ACC112 (cell line): ENCODE results near the gene THRB.

Experiments used
- H2AFZ ChIP-seq: fragments of 200-600 bp; sonication (generic); one replicate; pipeline ENCODE4 v1.6.0; 2017; ENCODE audit warnings: antibody characterized with exemption, low read length; ENCODE audit not compliant: unreplicated experiment
- H3K27ac ChIP-seq: fragments of 200-600 bp; sonication (generic); 2 replicates; pipeline ENCODE4 v1.5.1; 2014; ENCODE audit warnings: low read depth, mild to moderate bottlenecking, antibody characterized with exemption, low read length, moderate library complexity
- H3K27me3 ChIP-seq: fragments of 200-600 bp; sonication (generic); 2 replicates; pipeline ENCODE4 v1.6.1; 2014; ENCODE audit warnings: mild to moderate bottlenecking, antibody characterized with exemption, low read length, moderate library complexity, mixed read lengths; ENCODE audit not compliant: insufficient read depth
- H3K36me3 ChIP-seq: fragments of 200-600 bp; sonication (generic); 2 replicates; pipeline ENCODE4 v1.6.1; 2016; ENCODE audit warnings: mild to moderate bottlenecking, antibody characterized with exemption, low read length, moderate library complexity, mixed read lengths; ENCODE audit not compliant: insufficient read depth
- H3K4me1 ChIP-seq: fragments of 200-600 bp; sonication (generic); one replicate; pipeline ENCODE4 v1.6.1; 2016; ENCODE audit warnings: low read length, mixed read lengths; ENCODE audit not compliant: insufficient read depth, unreplicated experiment, control insufficient read depth
- H3K4me3 ChIP-seq: fragments of 200-600 bp; sonication (generic); 2 replicates; pipeline ENCODE4 v1.5.1; 2014; ENCODE audit warnings: mild to moderate bottlenecking, low read depth, low read length
- H3K79me2 ChIP-seq: fragments of 200-600 bp; sonication (generic); one replicate; pipeline ENCODE4 v1.6.0; 2016; ENCODE audit warnings: low read length; ENCODE audit not compliant: control insufficient read depth, unreplicated experiment, insufficient read depth

THRB gene

GRCh38 chr3:24226397-24226796 is 268.3 kb downstream of the THRB start:
- Histone ChIP-seq H3K27ac (no peak overlapping the region), H3K79me2 (no peaks in the 10 kb centered on the region), H3K4me1 (peaks cover 16% of the 10 kb centered on the region), H3K27me3 (no peaks in the 10 kb centered on the region), H2AFZ (no peak overlapping the region), H3K36me3 (no peaks in the 10 kb centered on the region), H3K4me3 (no peak overlapping the region)

- H3K79me2 ChIP-seq: no peaks in the 10 kb centered on the region
- no peak overlapping the region for H3K4me3 ChIP-seq
- H2AFZ ChIP-seq: no peak overlapping the region
Observed at GRCh38 chr3:24225385-24225950, 269.2 kb downstream of the THRB start.

GRCh38 chr3:24224666-24225384 is 269.8 kb downstream of the THRB start:
- H3K4me1 ChIP-seq: peaks cover 30% of the 10 kb centered on the region
- no peaks in the 10 kb centered on the region for H3K27me3 ChIP-seq
- H3K4me3 ChIP-seq: no peak overlapping the region
- H2AFZ ChIP-seq: no peak overlapping the region
- H3K36me3 ChIP-seq: no peaks in the 10 kb centered on the region
- no peaks in the 10 kb centered on the region for H3K79me2 ChIP-seq
- no peak overlapping the region for H3K27ac ChIP-seq

More at GRCh38 chr3:24225385-24225950, 269.2 kb downstream of the THRB start:
- H3K27me3 ChIP-seq: no peaks in the 10 kb centered on the region
- peaks cover 24% of the 10 kb centered on the region for H3K4me1 ChIP-seq
- H3K36me3 ChIP-seq: no peaks in the 10 kb centered on the region
- H3K27ac ChIP-seq: no peak overlapping the region

- H3K79me2 ChIP-seq: no peaks in the 10 kb centered on the region
- H3K4me1 ChIP-seq: peaks cover 32% of the 10 kb centered on the region
- H3K27ac ChIP-seq: no peak overlapping the region
- H3K4me3 ChIP-seq: no peak overlapping the region
- no peak overlapping the region for H2AFZ ChIP-seq
- H3K36me3 ChIP-seq: no peaks in the 10 kb centered on the region
- H3K27me3 ChIP-seq: no peaks in the 10 kb centered on the region
Observed at GRCh38 chr3:24222165-24222805, 272.4 kb downstream of the THRB start.

GRCh38 chr3:24220859-24221657 is 273.6 kb downstream of the THRB start:
- no peaks in the 10 kb centered on the region for H3K36me3 ChIP-seq
- no peaks in the 10 kb centered on the region for H3K27me3 ChIP-seq
- H3K79me2 ChIP-seq: no peaks in the 10 kb centered on the region
- no peak overlapping the region for H2AFZ ChIP-seq
- peaks cover 32% of the 10 kb centered on the region for H3K4me1 ChIP-seq
- H3K27ac ChIP-seq: peak overlapping the region; percentile 64
- H3K4me3 ChIP-seq: no peak overlapping the region

- Histone ChIP-seq H3K79me2 (no peaks in the 10 kb centered on the region), H3K27me3 (no peaks in the 10 kb centered on the region), H3K36me3 (no peaks in the 10 kb centered on the region), H3K27ac (no peak overlapping the region), H3K4me3 (no peak overlapping the region), H3K4me1 (peaks cover 8% of the 10 kb centered on the region), H2AFZ (no peak overlapping the region)
Observed at GRCh38 chr3:24215502-24215901, 279.1 kb downstream of the THRB start.

- no peak overlapping the region for H3K27ac ChIP-seq
- no peaks in the 10 kb centered on the region for H3K36me3 ChIP-seq
- no peaks in the 10 kb centered on the region for H3K4me1 ChIP-seq
- H3K79me2 ChIP-seq: no peaks in the 10 kb centered on the region
- H2AFZ ChIP-seq: no peak overlapping the region
- no peak overlapping the region for H3K4me3 ChIP-seq
- H3K27me3 ChIP-seq: no peaks in the 10 kb centered on the region
Observed at GRCh38 chr3:24211381-24211780, 283.3 kb downstream of the THRB start.

GRCh38 chr3:24202071-24202470 is 292.6 kb downstream of the THRB start:
- Histone ChIP-seq H3K27ac (no peak overlapping the region), H3K27me3 (no peaks in the 10 kb centered on the region)

GRCh38 chr3:24201301-24201700 is 293.3 kb downstream of the THRB start:
- Histone ChIP-seq H3K27ac (no peak overlapping the region), H3K27me3 (no peaks in the 10 kb centered on the region), H3K36me3 (no peaks in the 10 kb centered on the region), H3K4me3 (no peak overlapping the region), H3K4me1 (no peaks in the 10 kb centered on the region), H3K79me2 (no peaks in the 10 kb centered on the region), H2AFZ (no peak overlapping the region)

More at GRCh38 chr3:24202071-24202470, 292.6 kb downstream of the THRB start:
- no peak overlapping the region for H2AFZ ChIP-seq
- H3K79me2 ChIP-seq: no peaks in the 10 kb centered on the region
- H3K4me3 ChIP-seq: no peak overlapping the region
- H3K4me1 ChIP-seq: no peaks in the 10 kb centered on the region
- H3K36me3 ChIP-seq: no peaks in the 10 kb centered on the region

- H3K27me3 ChIP-seq: no peaks in the 10 kb centered on the region
- no peak overlapping the region for H2AFZ ChIP-seq
- H3K27ac ChIP-seq: no peak overlapping the region
- no peaks in the 10 kb centered on the region for H3K4me1 ChIP-seq
- H3K79me2 ChIP-seq: no peaks in the 10 kb centered on the region
- no peak overlapping the region for H3K4me3 ChIP-seq
- H3K36me3 ChIP-seq: no peaks in the 10 kb centered on the region
Observed at GRCh38 chr3:24199775-24200247, 294.8 kb downstream of the THRB start.
